ENCODE results near the gene ATP6V0B. TPM values are rescaled to one million over a fixed set of nuclear protein-coding genes. Genes with fewer than 3 reads are reported as not detected.
A peak's percentile ranks its signal among the peaks of the same experiment; 100 is the strongest.

The ATP6V0B gene
- total RNA-seq, 4 donors from 2014 or later, result 70.1 to 169 (median 135) TPM

- WGBS, 2 donors, result 81 to 82% methylated on average over 2 of the region's 2 CpGs
- Histone ChIP-seq H3K27ac (no peak overlapping the region), H3K4me1 (no peaks in the 10 kb centered on the region), H3K36me3 (peaks cover 12 to 96% (median 23%) of the 10 kb centered on the region in 3 donors), H3K4me3 (no peak overlapping the region), H3K9me3 (no peaks in the 10 kb centered on the region), H3K27me3 (no peaks in the 10 kb centered on the region)
- intact Hi-C loops (cut with DNase I), result no loop called here
- no peak for DNase-seq
- no peak for TF ChIP-seq POLR2A (IDR thresholded peaks at IDR 0.05)
Observed at GRCh38 chr1:43962324-43962723, 12.4 kb upstream of the ATP6V0B start.

GRCh38 chr1:43963006-43963405 is 11.8 kb upstream of the ATP6V0B start:
- DNase-seq, result no peak
- Histone ChIP-seq H3K36me3 (peaks cover 6 to 96% (median 22%) of the 10 kb centered on the region in 3 donors), H3K4me1 (no peaks in the 10 kb centered on the region), H3K27me3 (no peaks in the 10 kb centered on the region), H3K9me3 (no peaks in the 10 kb centered on the region), H3K4me3 (no peak overlapping the region), H3K27ac (no peak overlapping the region)
- TF ChIP-seq POLR2A (IDR thresholded peaks at IDR 0.05), result no peak
- no peak for TF ChIP-seq CTCF (IDR thresholded peaks at IDR 0.05)
- WGBS, 2 donors, result 97 to 100% methylated on average over 3 of the region's 3 CpGs
- intact Hi-C loops (cut with DNase I), result no loop called here

- TF ChIP-seq CTCF (IDR thresholded peaks at IDR 0.05), result no peak
- no peak for TF ChIP-seq POLR2A (IDR thresholded peaks at IDR 0.05)
- H3K27ac ChIP-seq, result no peak overlapping the region
- intact Hi-C loops (cut with DNase I), result no loop called here
- WGBS, 2 donors, result 82 to 91% methylated on average over 5 of the region's 5 CpGs
- no peaks in the 10 kb centered on the region for H3K27me3 ChIP-seq
- no peak overlapping the region for H3K4me3 ChIP-seq
- no peaks in the 10 kb centered on the region for H3K4me1 ChIP-seq
- DNase-seq, result no peak
- peaks cover 6 to 87% (median 13%) of the 10 kb centered on the region in 3 donors for H3K36me3 ChIP-seq
- H3K9me3 ChIP-seq, result no peaks in the 10 kb centered on the region
Observed at GRCh38 chr1:43963890-43964289, 10.9 kb upstream of the ATP6V0B start.

GRCh38 chr1:43965316-43965715 is 9.4 kb upstream of the ATP6V0B start:
- Histone ChIP-seq H3K27me3 (no peaks in the 10 kb centered on the region), H3K9me3 (no peaks in the 10 kb centered on the region), H3K4me1 (peaks cover 2 to 9% (median 2%) of the 10 kb centered on the region in 3 donors), H3K36me3 (peaks cover 6 to 73% (median 8%) of the 10 kb centered on the region in 3 donors), H3K27ac (no peak overlapping the region), H3K4me3 (no peak overlapping the region)
- DNase-seq, result no peak
- TF ChIP-seq CTCF (IDR thresholded peaks at IDR 0.05), result no peak
- TF ChIP-seq POLR2A (IDR thresholded peaks at IDR 0.05), result no peak
- intact Hi-C loops (cut with DNase I), result no loop called here
- WGBS, 2 donors, result 90% methylated on average over 3 of the region's 3 CpGs

GRCh38 chr1:43968348-43968948 is 6.3 kb upstream of the ATP6V0B start:
- no peaks in the 10 kb centered on the region for H3K9me3 ChIP-seq
- no peaks in the 10 kb centered on the region for H3K27me3 ChIP-seq
- TF ChIP-seq POLR2A (IDR thresholded peaks at IDR 0.05) (no peak), CTCF (IDR thresholded peaks at IDR 0.05) (no peak)
- DNase-seq, result no peak
- intact Hi-C loops (cut with DNase I), result no loop called here
- 84 to 90% methylated on average over 6 of the region's 6 CpGs for WGBS, 2 donors
- peaks cover 4 to 64% (median 8%) of the 10 kb centered on the region in 3 donors for H3K36me3 ChIP-seq
- no peak overlapping the region for H3K27ac ChIP-seq
- H3K4me1 ChIP-seq, result peaks cover 9 to 26% (median 14%) of the 10 kb centered on the region in 3 donors
- no peak overlapping the region for H3K4me3 ChIP-seq

- Histone ChIP-seq H3K4me3 (peak overlapping the region in 3 of 4 donors; percentile 66 to 83 (median 74)), H3K9me3 (no peaks in the 10 kb centered on the region), H3K36me3 (peaks cover 5 to 54% (median 8%) of the 10 kb centered on the region in 3 donors), H3K27ac (peak overlapping the region in 1 of 4 donors; percentile 63), H3K27me3 (no peaks in the 10 kb centered on the region), H3K4me1 (peaks cover 15 to 36% (median 20%) of the 10 kb centered on the region in 3 donors)
- intact Hi-C loops (cut with DNase I), result no loop called here
- TF ChIP-seq POLR2A (IDR thresholded peaks at IDR 0.05) (no peak), CTCF (IDR thresholded peaks at IDR 0.05) (no peak)
- 51 to 56% methylated on average over 7 of the region's 7 CpGs for WGBS, 2 donors
- no peak for DNase-seq
Observed at GRCh38 chr1:43969416-43969745, 5.4 kb upstream of the ATP6V0B start.
